Caco-2 (cell line): Measurements from ENCODE around the gene EXOSC6. TPM values are rescaled to one million over a fixed set of nuclear protein-coding genes. Genes with fewer than 3 reads are reported as not detected.

Experiments used
- total RNA-seq: library from RNA; stranded (reverse); gene quantifications from 2 replicates; pipeline ENCODE4 v1.2.3, GENCODE V29; 2022

The EXOSC6 gene
- total RNA-seq, 1 experiment from 2014 or later: 34.6 TPM

Other genes starting within 250 kb of the EXOSC6 start
- gene PDPR, start 137.6 kb downstream of the EXOSC6 start, total RNA-seq: 40.2 and 42.9 TPM in 2 replicates
- gene CLEC18C, start 78.2 kb downstream of the EXOSC6 start, total RNA-seq: 0.50 TPM in 1 of 2 replicates, not detected in the other
- gene AARS1, start 37.6 kb upstream of the EXOSC6 start, total RNA-seq: 366 and 449 TPM in 2 replicates
- 72.4 and 74.5 TPM in 2 replicates for gene DDX19B, start 47.2 kb upstream of the EXOSC6 start, total RNA-seq
- gene DDX19A, start 95.0 kb upstream of the EXOSC6 start, total RNA-seq: 62.0 and 72.5 TPM in 2 replicates
- gene ST3GAL2, start 187.2 kb upstream of the EXOSC6 start, total RNA-seq: 30.3 and 31.1 TPM in 2 replicates
- 25.5 and 27.9 TPM in 2 replicates for gene FCSK, start 202.7 kb upstream of the EXOSC6 start, total RNA-seq